Parietal lobe (tissue), 2 donors: ENCODE measurements around the gene AMDHD2. TPM values are rescaled to one million over a fixed set of nuclear protein-coding genes. Genes with fewer than 3 reads are reported as not detected.

Experiments
- small RNA-seq: library from RNA; depleted of rRNA; stranded (forward); fragments of <200 nt; gene quantifications from one replicate; pipeline ENCODE3, GENCODE V24; 2014; ENCODE audit warnings: low replicate concordance
- total RNA-seq: library from RNA; depleted of rRNA; stranded (reverse); fragments of >200 nt; gene quantifications from one replicate; pipeline ENCODE4 v1.2.3, GENCODE V29; 2014

The AMDHD2 gene
- 30.4 TPM for total RNA-seq

DNA sequence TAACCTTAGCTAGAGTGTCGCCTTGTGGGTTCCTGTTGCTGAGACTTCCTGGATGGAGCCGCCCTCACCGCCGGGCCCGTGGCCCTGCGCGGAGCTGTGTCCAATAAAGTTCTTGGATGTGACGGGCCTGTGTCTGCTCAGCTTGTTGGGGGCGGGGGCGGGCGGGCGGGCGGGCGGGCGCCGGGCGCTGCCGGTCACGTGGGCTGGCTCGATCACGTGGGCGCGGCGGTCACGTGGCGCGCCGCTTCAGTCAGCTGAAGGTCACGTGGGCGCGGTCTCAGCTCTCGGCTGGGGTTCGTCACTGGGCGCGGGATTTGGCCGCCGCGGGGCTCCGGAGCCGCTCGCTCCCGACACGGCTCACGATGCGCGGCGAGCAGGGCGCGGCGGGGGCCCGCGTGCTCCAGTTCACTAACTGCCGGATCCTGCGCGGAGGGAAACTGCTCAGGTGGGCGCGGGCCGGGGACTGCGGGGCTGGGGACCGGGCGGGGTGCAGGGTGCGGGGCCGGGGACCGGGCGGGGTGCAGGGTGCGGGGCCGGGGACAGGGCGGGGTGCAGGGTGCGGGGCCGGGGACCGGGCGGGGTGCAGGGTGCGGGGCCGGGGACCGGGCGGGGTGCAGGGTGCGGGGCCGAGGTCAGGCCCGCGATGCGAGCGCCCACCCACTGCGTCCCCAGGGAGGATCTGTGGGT is at the start of gene AMDHD2:
AMDHD2 (plus strand) TSS at position 275 of the 687 bp plus-strand sequence; CDS start at position 363, 88 bp downstream.

DNA sequence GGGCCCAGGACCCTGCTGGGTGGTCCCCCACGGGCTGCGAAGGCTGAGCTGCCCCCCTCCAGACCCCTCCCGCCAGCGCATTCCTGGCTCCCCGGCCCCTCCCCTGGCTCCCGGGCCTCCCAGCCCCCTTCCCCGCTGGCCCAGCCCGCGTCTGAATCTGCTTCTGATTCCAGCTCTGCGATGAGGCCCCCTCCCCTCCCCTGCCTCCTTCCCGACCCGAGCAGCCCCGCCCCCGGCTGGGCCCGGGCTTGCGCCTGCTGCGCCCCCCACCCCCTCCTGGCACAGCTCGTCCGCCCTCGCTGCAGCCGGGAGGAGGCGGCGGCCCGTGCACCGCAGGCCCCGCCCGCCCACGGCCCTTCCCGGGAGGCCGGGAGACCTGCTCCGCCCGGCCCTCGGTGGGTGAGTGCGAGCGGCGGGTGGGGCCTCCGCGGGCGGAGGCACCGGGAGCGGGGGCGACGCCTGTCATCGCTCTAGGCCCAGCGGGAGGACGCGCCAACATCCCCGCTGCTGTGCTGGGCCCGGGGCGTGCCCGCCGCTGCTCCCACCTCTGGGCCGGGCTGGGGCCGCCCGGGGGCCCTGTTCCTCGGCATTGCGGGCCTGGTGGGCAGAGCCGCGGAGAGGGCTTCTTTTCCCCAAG is 49.0 kb upstream of the AMDHD2 start, which contains the start of gene NTN3:
NTN3 (plus strand) TSS at position 282 of the 637 bp plus-strand sequence. CDS start 405 bp downstream, outside the sequence.

DNA sequence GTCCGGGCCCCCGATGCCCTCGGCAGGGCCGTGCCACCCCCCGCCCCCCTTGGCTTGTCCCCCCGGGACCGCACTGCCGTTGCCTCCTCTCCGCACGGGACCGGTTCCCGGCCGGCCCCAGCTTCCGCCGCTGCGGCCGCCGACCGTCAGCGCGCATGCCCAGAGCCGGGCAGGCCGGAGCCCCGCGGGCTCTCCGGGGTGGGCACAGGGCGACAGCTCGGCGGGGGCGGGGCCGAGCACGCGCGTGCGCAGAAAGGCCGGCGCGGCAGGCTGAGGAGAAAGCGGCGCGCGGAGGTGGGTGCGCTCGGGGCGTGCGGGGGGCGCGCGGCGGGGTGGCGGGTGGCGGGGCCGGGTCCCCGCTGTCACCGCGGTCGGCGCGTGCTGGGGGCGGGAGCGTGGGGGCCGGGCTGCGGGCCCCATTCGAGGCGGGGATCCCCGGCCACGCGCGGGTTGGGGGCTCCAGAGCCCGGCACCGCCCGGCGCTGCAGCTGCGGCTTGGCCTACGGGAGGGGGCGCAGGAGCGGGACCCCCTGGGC is 45.2 kb upstream of the AMDHD2 start, which contains the start of gene TBC1D24:
TBC1D24 (plus strand) TSS at position 251 of the 536 bp plus-strand sequence. CDS start 21,022 bp downstream, outside the sequence.

DNA sequence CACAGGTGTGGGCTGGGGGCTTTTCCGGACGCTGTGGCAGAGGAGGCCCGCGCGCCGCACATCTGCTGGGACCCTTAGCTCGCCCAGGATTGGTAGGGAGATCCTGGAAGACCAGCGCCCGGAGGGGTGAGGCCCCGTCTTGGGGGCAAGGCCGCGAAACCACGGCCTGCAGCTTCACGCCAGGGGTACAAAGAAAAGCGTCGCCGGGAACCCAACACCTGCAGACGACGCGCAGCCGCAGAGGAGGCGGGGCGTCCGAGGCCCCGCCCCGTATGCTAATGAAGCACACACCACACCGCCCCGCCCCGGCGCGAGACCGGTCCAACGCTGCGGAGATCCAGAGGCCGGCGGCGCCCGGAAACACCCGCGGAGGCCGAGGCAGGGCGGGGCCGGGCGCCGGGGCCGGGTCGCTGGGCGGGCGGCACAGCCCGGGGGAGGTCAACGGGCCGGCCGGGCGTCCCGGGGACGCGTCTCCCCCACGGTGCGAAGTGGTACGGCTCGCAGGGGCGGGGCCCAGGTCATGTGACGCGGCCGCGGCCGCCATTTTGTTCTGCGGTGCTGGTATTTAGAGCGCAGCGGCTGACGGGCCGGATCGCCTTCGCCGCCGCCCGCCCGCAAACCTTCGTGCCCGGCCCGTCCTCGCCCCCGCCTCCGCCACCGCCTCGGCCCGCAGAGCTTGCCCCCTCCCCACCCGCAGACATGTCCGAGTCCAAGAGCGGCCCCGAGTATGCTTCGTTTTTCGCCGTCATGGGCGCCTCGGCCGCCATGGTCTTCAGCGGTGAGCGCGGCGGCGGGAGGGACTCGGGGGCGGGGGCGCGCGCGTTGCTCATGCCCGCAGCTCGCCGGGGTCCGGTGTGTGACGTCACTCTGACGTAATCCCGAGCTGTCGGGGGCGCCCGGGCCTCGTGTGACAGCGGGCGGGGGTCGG is 6.5 kb upstream of the AMDHD2 start, which contains the start of gene ATP6V0C:
ATP6V0C (plus strand) TSS at position 548 of the 928 bp plus-strand sequence; CDS start at position 700, 152 bp downstream.

GRCh38 chr16:2531371-2531695 is 11.2 kb downstream of the AMDHD2 start, which contains the start of gene CEMP1:
Gene CEMP1 (minus strand): TSS chr16:2531408. CDS start chr16:2531073, 335 bp downstream.

DNA sequence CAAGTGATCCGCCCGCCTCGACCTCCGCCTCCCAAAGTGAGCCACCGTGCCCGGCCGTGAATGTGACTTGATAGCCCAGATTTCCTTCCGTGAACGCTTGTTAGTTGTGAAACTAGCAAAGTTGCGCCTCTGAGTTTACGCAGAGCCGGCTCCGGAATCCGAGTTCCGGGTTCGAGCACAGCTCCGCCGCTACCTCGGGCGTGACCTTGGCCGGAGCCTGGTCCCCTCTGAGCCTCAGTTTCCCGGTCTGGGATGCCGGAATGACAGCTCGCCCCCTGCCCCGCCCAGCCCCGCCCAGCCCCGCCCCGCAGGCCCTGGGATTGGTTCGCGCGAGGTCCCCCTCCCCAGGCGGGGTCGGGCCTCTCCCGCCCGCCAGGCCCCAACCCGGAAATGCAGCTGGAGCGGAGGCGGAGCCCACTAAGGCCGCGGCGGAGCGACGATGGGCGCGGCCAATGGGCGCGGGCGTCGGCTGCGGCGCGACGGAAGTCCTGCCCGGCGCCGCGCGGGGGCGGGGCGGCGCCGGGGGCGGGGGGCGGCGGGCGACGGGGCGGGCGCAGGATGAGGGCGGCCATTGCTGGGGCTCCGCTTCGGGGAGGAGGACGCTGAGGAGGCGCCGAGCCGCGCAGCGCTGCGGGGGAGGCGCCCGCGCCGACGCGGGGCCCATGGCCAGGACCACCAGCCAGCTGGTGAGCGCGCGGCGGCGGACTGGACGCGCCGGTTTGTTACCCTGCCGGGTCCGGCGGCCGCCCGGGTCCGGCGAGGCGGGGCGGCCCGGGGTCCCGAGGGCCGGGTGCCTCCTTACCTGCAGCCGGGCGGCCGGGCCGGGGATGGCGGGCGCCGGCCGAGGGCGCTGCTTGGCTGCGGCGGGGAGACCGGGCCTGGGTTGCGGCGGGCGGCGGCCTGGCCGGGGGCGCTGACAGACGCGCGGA is 17.5 kb downstream of the AMDHD2 start, which contains the start of gene PDPK1:
PDPK1 (plus strand) TSS at position 571 of the 929 bp plus-strand sequence; CDS start at position 663, 92 bp downstream.

Small RNAs within 50 kb of the gene (small RNA-seq; reads per million reads assigned to genes)
- gene AC093525.1, result not detected
- gene MIR3178, result not detected

Other genes with a start within 250 kb of the AMDHD2 start
- gene ABCA3, start 179.6 kb upstream of the AMDHD2 start, total RNA-seq, result 57.3 TPM
- 13.5 TPM for gene CCNF, start 90.9 kb upstream of the AMDHD2 start, total RNA-seq
- 12.2 TPM for gene TEDC2, start 60.3 kb upstream of the AMDHD2 start, total RNA-seq
- 6.6 TPM for gene NTN3, start 49.1 kb upstream of the AMDHD2 start, total RNA-seq
- 31.3 TPM for gene TBC1D24, start 45.2 kb upstream of the AMDHD2 start, total RNA-seq
- 23.8 TPM for gene ATP6V0C, start 6.4 kb upstream of the AMDHD2 start, total RNA-seq
- gene CEMP1, start 11.0 kb downstream of the AMDHD2 start, total RNA-seq, result not detected
- 34.1 TPM for gene PDPK1, start 17.6 kb downstream of the AMDHD2 start, total RNA-seq
- gene KCTD5, start 162.2 kb downstream of the AMDHD2 start, total RNA-seq, result 27.9 TPM
- 6.3 TPM for gene PRSS27, start 199.9 kb downstream of the AMDHD2 start, total RNA-seq
- gene SRRM2, start 232.3 kb downstream of the AMDHD2 start, total RNA-seq, result 135 TPM